ENCODE results near the gene GDF7. TPM values are rescaled to one million over a fixed set of nuclear protein-coding genes. Genes with fewer than 3 reads are reported as not detected.

GDF7 gene
- total RNA-seq, 2 experiments from 2014 or later: 0.02 to 0.05 TPM

GRCh38 chr2:20632446-20632990 is 34.4 kb upstream of the GDF7 start:
- Mint-ChIP-seq H3K27ac (no peak overlapping the region), H3K4me1 (ENCODE audit: low read depth) (no peaks in the 10 kb centered on the region), H3K27me3 (no peaks in the 10 kb centered on the region), H3K36me3 (peaks cover 8% of the 10 kb centered on the region), H3K9me3 (no peaks in the 10 kb centered on the region), H3K4me3 (no peak overlapping the region)
- POLR2A ChIA-PET: no interaction called here
- intact Hi-C loops (cut with micrococcal nuclease): no loop called here
- CTCF ChIA-PET: interaction anchor here (0.5 to 3.8 kb wide), 2 partner anchors 10 to 221 kb away, joined by 3 to 19 read pairs; no protein-coding TSS in a partner anchor
- DNase-seq: no peak

GRCh38 chr2:20633001-20633400 is 33.9 kb upstream of the GDF7 start:
- POLR2A ChIA-PET: no interaction called here
- H3K4me3 Mint-ChIP-seq: no peak overlapping the region
- H3K27ac Mint-ChIP-seq: no peak overlapping the region
- no peaks in the 10 kb centered on the region for H3K4me1 Mint-ChIP-seq (ENCODE audit: low read depth)
- no peaks in the 10 kb centered on the region for H3K9me3 Mint-ChIP-seq
- intact Hi-C loops (cut with micrococcal nuclease): no loop called here
- CTCF ChIA-PET: interaction anchor here (0.7 to 3.8 kb wide), 3 partner anchors 9 to 183 kb away, joined by 3 to 19 read pairs (median 3); no protein-coding TSS in a partner anchor
- no peaks in the 10 kb centered on the region for H3K27me3 Mint-ChIP-seq
- peaks cover 8% of the 10 kb centered on the region for H3K36me3 Mint-ChIP-seq
- DNase-seq: no peak

GRCh38 chr2:20633794-20634506 is 33.0 kb upstream of the GDF7 start:
- Mint-ChIP-seq H3K4me3 (no peak overlapping the region), H3K9me3 (no peaks in the 10 kb centered on the region), H3K36me3 (peaks cover 6% of the 10 kb centered on the region), H3K27me3 (no peaks in the 10 kb centered on the region), H3K4me1 (ENCODE audit: low read depth) (no peaks in the 10 kb centered on the region), H3K27ac (no peak overlapping the region)
- DNase-seq: no peak
- intact Hi-C loops (cut with micrococcal nuclease): no loop called here
- ChIA-PET POLR2A (no interaction called here), CTCF (interaction anchor here (0.7 to 3.8 kb wide), 7 partner anchors 8 to 222 kb away, joined by 3 to 19 read pairs (median 14); partner anchors contain the start of gene HS1BP3)

GRCh38 chr2:20634507-20635112 is 32.3 kb upstream of the GDF7 start:
- Mint-ChIP-seq H3K4me3 (no peak overlapping the region), H3K9me3 (no peaks in the 10 kb centered on the region), H3K27me3 (no peaks in the 10 kb centered on the region), H3K4me1 (ENCODE audit: low read depth) (no peaks in the 10 kb centered on the region), H3K36me3 (peaks cover 8% of the 10 kb centered on the region), H3K27ac (no peak overlapping the region)
- POLR2A ChIA-PET: no interaction called here
- intact Hi-C loops (cut with micrococcal nuclease): loop anchor here (1.0 kb wide), 1 partner anchor 191 kb away; no protein-coding TSS in a partner anchor
- DNase-seq: no peak
- CTCF ChIA-PET: interaction anchor here (1.1 to 3.8 kb wide), 7 partner anchors 8 to 223 kb away, joined by 3 to 19 read pairs (median 14); partner anchors contain the start of genes HS1BP3 and RHOB

- Mint-ChIP-seq H3K9me3 (no peaks in the 10 kb centered on the region), H3K36me3 (peaks cover 9% of the 10 kb centered on the region), H3K4me3 (no peak overlapping the region), H3K27ac (no peak overlapping the region), H3K4me1 (ENCODE audit: low read depth) (no peaks in the 10 kb centered on the region), H3K27me3 (no peaks in the 10 kb centered on the region)
- no peak for DNase-seq
- intact Hi-C loops (cut with micrococcal nuclease): loop anchor here (1.0 kb wide), 1 partner anchor 192 kb away; no protein-coding TSS in a partner anchor
- ChIA-PET CTCF (interaction anchor here (1.1 to 2.7 kb wide), 5 partner anchors 16 to 223 kb away, joined by 5 to 17 read pairs (median 14); partner anchors contain the start of genes HS1BP3 and RHOB), POLR2A (no interaction called here)
These were observed 31.8 kb upstream of the GDF7 start for GRCh38 chr2:20635113-20635510.

GRCh38 chr2:20635675-20636584 is 31.0 kb upstream of the GDF7 start:
- CTCF ChIA-PET: interaction anchor here (0.8 to 2.7 kb wide), 5 partner anchors 15 to 233 kb away, joined by 3 to 17 read pairs (median 14); partner anchors contain the start of gene HS1BP3
- Mint-ChIP-seq H3K4me3 (no peak overlapping the region), H3K4me1 (ENCODE audit: low read depth) (no peaks in the 10 kb centered on the region)

GRCh38 chr2:20637147-20637546 is 29.8 kb upstream of the GDF7 start:
- Mint-ChIP-seq H3K27ac (no peak overlapping the region), H3K9me3 (no peaks in the 10 kb centered on the region), H3K36me3 (peaks cover 9% of the 10 kb centered on the region), H3K4me3 (no peak overlapping the region), H3K27me3 (no peaks in the 10 kb centered on the region), H3K4me1 (ENCODE audit: low read depth) (no peaks in the 10 kb centered on the region)
- ChIA-PET POLR2A (no interaction called here), CTCF (no interaction called here)
- no peak for DNase-seq
- intact Hi-C loops (cut with micrococcal nuclease): no loop called here

More at GRCh38 chr2:20635675-20636584, 31.0 kb upstream of the GDF7 start:
- Mint-ChIP-seq H3K27me3 (no peaks in the 10 kb centered on the region), H3K36me3 (peaks cover 9% of the 10 kb centered on the region), H3K9me3 (no peaks in the 10 kb centered on the region), H3K27ac (no peak overlapping the region)
- intact Hi-C loops (cut with micrococcal nuclease): loop anchor here (1.0 kb wide), 1 partner anchor 193 kb away; no protein-coding TSS in a partner anchor
- DNase-seq: peak; percentile 69
- POLR2A ChIA-PET: no interaction called here

- Mint-ChIP-seq H3K27ac (no peak overlapping the region), H3K9me3 (no peaks in the 10 kb centered on the region), H3K27me3 (no peaks in the 10 kb centered on the region), H3K4me3 (no peak overlapping the region), H3K36me3 (peaks cover 9% of the 10 kb centered on the region), H3K4me1 (ENCODE audit: low read depth) (peaks cover 2% of the 10 kb centered on the region)
- intact Hi-C loops (cut with micrococcal nuclease): no loop called here
- POLR2A ChIA-PET: no interaction called here
- CTCF ChIA-PET: no interaction called here
- no peak for DNase-seq
These were observed 28.9 kb upstream of the GDF7 start for GRCh38 chr2:20638014-20638413.

GRCh38 chr2:20638646-20639430 is 28.1 kb upstream of the GDF7 start:
- Mint-ChIP-seq H3K4me1 (ENCODE audit: low read depth) (peaks cover 2% of the 10 kb centered on the region), H3K36me3 (peaks cover 9% of the 10 kb centered on the region), H3K27me3 (no peaks in the 10 kb centered on the region), H3K27ac (no peak overlapping the region), H3K4me3 (no peak overlapping the region), H3K9me3 (no peaks in the 10 kb centered on the region)
- CTCF ChIA-PET: interaction anchor here (0.7 to 6.2 kb wide), 4 partner anchors 13 to 243 kb away, joined by 3 to 144 read pairs (median 64); partner anchors contain the start of gene RHOB
- DNase-seq: no peak
- intact Hi-C loops (cut with micrococcal nuclease): no loop called here
- POLR2A ChIA-PET: no interaction called here

- no peaks in the 10 kb centered on the region for H3K9me3 Mint-ChIP-seq
- ChIA-PET CTCF (interaction anchor here (0.8 to 6.2 kb wide), 9 partner anchors 8 to 229 kb away, joined by 3 to 144 read pairs (median 9); partner anchors contain the start of genes HS1BP3 and RHOB), POLR2A (no interaction called here)
- H3K36me3 Mint-ChIP-seq: peaks cover 4% of the 10 kb centered on the region
- no peak overlapping the region for H3K4me3 Mint-ChIP-seq
- H3K27me3 Mint-ChIP-seq: no peaks in the 10 kb centered on the region
- DNase-seq: no peak
- no peak overlapping the region for H3K27ac Mint-ChIP-seq
- intact Hi-C loops (cut with micrococcal nuclease): loop anchor here (5.0 kb wide), 2 partner anchors 243 to 398 kb away; no protein-coding TSS in a partner anchor
- peaks cover 2% of the 10 kb centered on the region for H3K4me1 Mint-ChIP-seq (ENCODE audit: low read depth)
These were observed 26.4 kb upstream of the GDF7 start for GRCh38 chr2:20640411-20641122.
